GM04503 (cell line): ENCODE measurements around the gene MYOZ3.

Experiments used
- DNase-seq: peaks from one replicate; pipeline ENCODE4 v3.0.0-alpha.2; 2012; ENCODE audit warnings: low read depth

Gene MYOZ3

GRCh38 chr5:150700594-150701377 is 39.7 kb downstream of the MYOZ3 start, which contains the start of gene RBM22:
Gene RBM22 (minus strand): TSS chr5:150701062. CDS start chr5:150700985, 77 bp downstream.
- DNase-seq: peak; percentile 35

- no peak for DNase-seq
These were observed 42.7 kb downstream of the MYOZ3 start for GRCh38 chr5:150703762-150704161.

GRCh38 chr5:150706776-150707390 is 45.8 kb downstream of the MYOZ3 start:
- no peak for DNase-seq

GRCh38 chr5:150710165-150710564 is 49.1 kb downstream of the MYOZ3 start:
- no peak for DNase-seq

- DNase-seq: no peak
These were observed 62.8 kb downstream of the MYOZ3 start for GRCh38 chr5:150723845-150724244.
